K562 (cell line): ENCODE data around the gene KIRREL1. TPM values are rescaled to one million over a fixed set of nuclear protein-coding genes. Genes with fewer than 3 reads are reported as not detected.
A peak's percentile ranks its signal among the peaks of the same experiment; 100 is the strongest.

Experiments used
- ATAC-seq: fragments of 200-7000 bp; cut with Tn5 transposase; 3 replicates; pipeline ENCODE4 v1.9.1; 2020; ENCODE audit warnings: moderate library complexity
- BruUV-seq: library from RNA; stranded (reverse); fragments of 400-500 nt; replicated peaks from 2 replicates; lab custom pipeline; 2021; lab: Mats Ljungman, UMichigan
- CTCF ChIA-PET: fragments of 300-600 bp; formaldehyde crosslinking; extraction: SDS; loops from one replicate; lab custom pipeline; 2021; ENCODE audit warnings: low intra/inter-chr PET ratio; lab: Yijun Ruan, JAX
- POLR2A ChIA-PET: fragments of 300-600, 350-650 bp; sonication (Branson Sonifier 250); formaldehyde crosslinking; extraction: SDS; loops from one replicate; lab custom pipeline; 2021; ENCODE audit warnings: antibody characterized with exemption, inconsistent platforms; lab: Yijun Ruan, JAX
- DNase-seq, 4 experiments: peaks; one replicate each; pipeline versions ENCODE4 v3.0.0 to v3.0.0-alpha.2; 2011 to 2018; ENCODE audit warnings: low spot score in 3 of 4, mixed read lengths in 3 of 4; ENCODE audit errors: extremely low read depth in 1 of 4
- FAIRE-seq: peaks from 2 replicates; lab custom pipeline; 2011; peaks lifted over from hg19 to GRCh38; lab: Jason Lieb, UNC
- H2AFZ ChIP-seq: 2 replicates; pipeline ENCODE4 v1.6.0; 2011; ENCODE audit warnings: low read depth, low read length, control low read depth, inconsistent platforms
- H3K27ac ChIP-seq: fragments of 200-600 bp; 3 replicates; pipeline ENCODE4 v1.8.0; 2011; ENCODE audit warnings: low read depth, mild to moderate bottlenecking, control low read depth, inconsistent platforms, low read length, moderate library complexity, mixed read lengths; ENCODE audit errors: extremely low read depth
- H3K27me3 ChIP-seq, 2 experiments: fragments of 300-600 bp in 1 of 2; 2 replicates in 1 of 2; 3 replicates in 1 of 2; pipeline versions ENCODE4 v1.6.0 to v1.8.0; 2011; ENCODE audit warnings: inconsistent platforms in 2 of 2, low read length in 2 of 2, mild to moderate bottlenecking in 1 of 2, mixed read lengths in 1 of 2, moderate library complexity in 1 of 2; ENCODE audit not compliant: control insufficient read depth in 2 of 2, insufficient read depth in 2 of 2
- H3K36me3 ChIP-seq: fragments of 300-600 bp; 3 replicates; pipeline ENCODE4 v1.8.0; 2011; ENCODE audit warnings: mild to moderate bottlenecking, low read length, inconsistent platforms; ENCODE audit not compliant: control insufficient read depth, insufficient read depth
- H3K4me1 ChIP-seq, 2 experiments: fragments of 200-600 bp in 1 of 2; replicated peaks in 1 of 2; 2 replicates in 1 of 2; 3 replicates in 1 of 2; pipeline versions ENCODE4 v1.5.1 to v1.8.0; 2011; ENCODE audit warnings: inconsistent platforms in 2 of 2, low read length in 2 of 2, mild to moderate bottlenecking in 1 of 2, mixed read lengths in 1 of 2, moderate library complexity in 1 of 2; ENCODE audit not compliant: control insufficient read depth in 2 of 2, insufficient read depth in 2 of 2
- H3K4me2 ChIP-seq: 2 replicates; pipeline ENCODE4 v1.6.1; 2011; ENCODE audit warnings: low read length, control low read depth, inconsistent platforms, mixed read lengths; ENCODE audit not compliant: insufficient read depth
- H3K4me3 ChIP-seq: fragments of 200-600 bp; sonication (generic), shearing (Covaris generic); 2 replicates; pipeline ENCODE4 v1.5.1; 2016; ENCODE audit warnings: control low read depth, inconsistent platforms
- H3K79me2 ChIP-seq: fragments of 200-600 bp; 3 replicates; pipeline ENCODE4 v1.8.0; 2011; ENCODE audit warnings: low read length, inconsistent platforms; ENCODE audit not compliant: control insufficient read depth, insufficient read depth
- H3K9ac ChIP-seq, 2 experiments: 2 replicates each; pipeline versions ENCODE4 v1.6.0 to v1.6.1; 2011; ENCODE audit warnings: low read depth in 2 of 2, low read length in 2 of 2, control low read depth in 1 of 2, inconsistent platforms in 1 of 2, mild to moderate bottlenecking in 1 of 2, mixed read lengths in 1 of 2; ENCODE audit not compliant: insufficient read depth in 1 of 2
- H3K9me1 ChIP-seq: one replicate; pipeline ENCODE4 v1.6.0; 2011; ENCODE audit warnings: inconsistent platforms, mild to moderate bottlenecking, low read length, moderate library complexity; ENCODE audit not compliant: control insufficient read depth, insufficient read depth
- H3K9me3 ChIP-seq: replicated peaks from 2 replicates; pipeline ENCODE4 v1.5.1; 2011; ENCODE audit warnings: low read depth, low read length, inconsistent platforms; ENCODE audit not compliant: control insufficient read depth, insufficient read depth
- H4K20me1 ChIP-seq: replicated peaks from 2 replicates; pipeline ENCODE4 v1.6.1; 2011; ENCODE audit warnings: low read length, inconsistent platforms, mixed read lengths; ENCODE audit not compliant: control insufficient read depth, insufficient read depth
- BCL6 ChIP-seq: fragments of 250-450 bp; sonication (Bioruptor Pico); IDR thresholded peaks from 2 replicates; pipeline ENCODE4 v1.4.0; 2020
- BDP1 ChIP-seq: IDR thresholded peaks from 3 replicates; pipeline ENCODE4 v1.6.1; 2011; ENCODE audit not compliant: insufficient read length, insufficient read depth
- COPS2 ChIP-seq: fragments of 450-650 bp; conservative IDR thresholded peaks from 2 replicates; pipeline ENCODE4 v1.6.1; 2016; ENCODE audit warnings: mild to moderate bottlenecking, moderate library complexity
- CREM ChIP-seq: IDR thresholded peaks from 2 replicates; pipeline ENCODE4 v1.6.1; 2014; ENCODE audit warnings: antibody characterized with exemption, low read depth
- CTCF ChIP-seq, 3 experiments: IDR thresholded peaks in 2 of 3; conservative IDR thresholded peaks in 1 of 3; 2 replicates each; pipeline ENCODE4 v1.5.1; 2011 to 2012; ENCODE audit warnings: low read length in 3 of 3, mild to moderate bottlenecking in 3 of 3, control low read depth in 2 of 3, improper control_type of control experiment in 1 of 3, inconsistent platforms in 1 of 3, low read depth in 1 of 3, mixed read lengths in 1 of 3, moderate library complexity in 1 of 3; ENCODE audit not compliant: insufficient read depth in 2 of 3
- FOSL1 ChIP-seq: fragments of 200-800 bp; sonication (Bioruptor generic); conservative IDR thresholded peaks from 2 replicates; pipeline ENCODE4 v1.6.1; 2016; ENCODE audit warnings: missing genetic modification characterization, missing compliant biosample characterization
- HEY1 ChIP-seq: fragments of 250-450 bp; sonication (Bioruptor Pico); IDR thresholded peaks from 2 replicates; pipeline ENCODE4 v1.5.0; 2020; ENCODE audit warnings: mild to moderate bottlenecking, moderate library complexity, borderline replicate concordance
- JUN ChIP-seq, 2 experiments: sonication (generic) in 1 of 2; formaldehyde crosslinking in 1 of 2; IDR thresholded peaks; 2 replicates each; pipeline versions ENCODE4 v1.6.1 to v1.8.0; 2012 to 2022; ENCODE audit warnings: borderline replicate concordance in 2 of 2, mild to moderate bottlenecking in 2 of 2, improper control_type of control experiment in 1 of 2, low read depth in 1 of 2, low read length in 1 of 2, missing genetic modification reagents in 1 of 2
- MECOM ChIP-seq: fragments of 250-450 bp; sonication (Bioruptor Pico); IDR thresholded peaks from 2 replicates; pipeline ENCODE4 v1.8.0; 2022; ENCODE audit warnings: inconsistent platforms
- MXD1 ChIP-seq: fragments of 250-450 bp; sonication (Bioruptor Pico); IDR thresholded peaks from 2 replicates; pipeline ENCODE4 v1.8.0; 2021; ENCODE audit warnings: borderline replicate concordance, mild to moderate bottlenecking, moderate library complexity; ENCODE audit not compliant: poor library complexity, severe bottlenecking
- NFYB ChIP-seq: IDR thresholded peaks from 2 replicates; pipeline ENCODE4 v1.6.1; 2011; ENCODE audit warnings: mild to moderate bottlenecking, moderate library complexity; ENCODE audit not compliant: insufficient read length; ENCODE audit errors: extremely low read depth
- NR3C1 ChIP-seq: sonication (generic); formaldehyde crosslinking; IDR thresholded peaks from 2 replicates; pipeline ENCODE4 v1.8.1; 2022; ENCODE audit warnings: missing genetic modification reagents
- PHB2 ChIP-seq: fragments of 450-650 bp; IDR thresholded peaks from 2 replicates; pipeline ENCODE4 v1.6.1; 2017; ENCODE audit warnings: low read depth
- POU5F1 ChIP-seq: fragments of 150-350 bp; IDR thresholded peaks from 2 replicates; pipeline ENCODE4 v1.6.1; 2014; ENCODE audit warnings: borderline replicate concordance, low read length, low read depth, mild to moderate bottlenecking; ENCODE audit not compliant: partially characterized antibody
- SUPT5H ChIP-seq: fragments of 450-650 bp; IDR thresholded peaks from 2 replicates; pipeline ENCODE4 v1.6.1; 2016
- TAF1 ChIP-seq: IDR thresholded peaks from 2 replicates; pipeline ENCODE4 v1.6.1; 2011; ENCODE audit warnings: mild to moderate bottlenecking, low read length, moderate library complexity; ENCODE audit not compliant: insufficient read depth, control insufficient read depth, severe bottlenecking; ENCODE audit errors: extremely low read depth
- U2AF2 ChIP-seq: fragments of 200-400 bp; formaldehyde crosslinking; optimal IDR thresholded peaks from 2 replicates; pipeline ENCODE3; 2017; ENCODE audit warnings: low read depth, mild to moderate bottlenecking, low read length
- ZBTB1 ChIP-seq: sonication (generic); formaldehyde crosslinking; IDR thresholded peaks from 2 replicates; pipeline ENCODE4 v1.8.1; 2023; ENCODE audit warnings: missing genetic modification reagents, low read depth, mild to moderate bottlenecking, borderline replicate concordance
- ZEB2 ChIP-seq: fragments of 450-650 bp; IDR thresholded peaks from 2 replicates; pipeline ENCODE4 v1.6.1; 2016
- ZFP36 ChIP-seq: fragments of 150-350 bp; IDR thresholded peaks from 2 replicates; pipeline ENCODE4 v1.6.1; 2018; ENCODE audit warnings: low read length, low read depth; ENCODE audit not compliant: partially characterized antibody
- ZNF445 ChIP-seq: fragments of 250-450 bp; sonication (Bioruptor Pico); IDR thresholded peaks from 2 replicates; pipeline ENCODE4 v1.4.0; 2020; ENCODE audit warnings: low read depth, mild to moderate bottlenecking, moderate library complexity
- WGBS: fragments of 100-300 bp; shearing (Covaris generic); methylation state at CpG from one replicate; pipeline ENCODE4 v1.1.6; 2016; ENCODE audit warnings: low coverage, mixed read lengths; ENCODE audit not compliant: insufficient coverage; ENCODE audit errors: missing lambda C conversion rate; 5-methylcytosine and 5-hydroxymethylcytosine counted together
- in situ Hi-C: fragments of 300-500 bp; cut with MboI; formaldehyde crosslinking; loops from 4 replicates; pipeline ENCODE4 v1.15.0; 2018; ENCODE audit warnings: inconsistent platforms, mixed read lengths
- intact Hi-C: fragments of 100-400 bp; cut with micrococcal nuclease; formaldehyde crosslinking; loops from 2 replicates; pipeline ENCODE4 v1.14.2; 2022
- polyA plus RNA-seq, 8 experiments: library from polyadenylated mRNA; depleted of rRNA in 4 of 8; stranded (reverse) in 5 of 8; unstranded in 3 of 8; fragments of >200 nt; fragmentation: Nextera tagmentation in 2 of 8; fragmentation: Illumina TruSeq in 1 of 8; extraction: Ambion mirVana in 2 of 8; extraction: Trizol in 1 of 8; gene quantifications; 2 replicates each; pipeline versions ENCODE4 v1.2.1 to v1.2.3, GENCODE V29; 2011 to 2014; ENCODE audit warnings: inconsistent platforms in 1 of 8, missing spikeins in 1 of 8
- total RNA-seq, 7 experiments: library from RNA; depleted of rRNA in 6 of 7; stranded (reverse); fragments of >200 nt in 6 of 7; fragmentation: Illumina TruSeq in 2 of 7; extraction: Trizol in 2 of 7; gene quantifications; 2 replicates each; pipeline versions ENCODE4 v1.2.1 to v1.2.3, GENCODE V29; 2011 to 2021; ENCODE audit warnings: low replicate concordance in 1 of 7

KIRREL1 gene
- total and polyA plus RNA-seq, 9 of the 15 experiments (the other 6 are each of a cell fraction or from before 2014, with no cell fraction given), result under 0.01 to 0.22 (median 0.03) TPM; not detected in 3

- Histone ChIP-seq H3K4me2 (no peak overlapping the region; the same call in 1 of the 2 replicates), H3K4me1 (peaks cover 0 to 4% of the 10 kb centered on the region in 2 experiments; a peak in 1 of 5 replicates), H3K27ac (no peak overlapping the region; the same call in 2 of the 3 replicates), H3K9ac (no peak overlapping the region), H3K9me3 (no peaks in the 10 kb centered on the region), H4K20me1 (no peaks in the 10 kb centered on the region), H3K79me2 (no peaks in the 10 kb centered on the region), H3K27me3 (no peaks in the 10 kb centered on the region; a peak in 1 of 5 replicates), H3K9me1 (no peaks in the 10 kb centered on the region), H3K4me3 (no peak overlapping the region), H3K36me3 (no peaks in the 10 kb centered on the region), H2AFZ (no peak overlapping the region)
- POLR2A ChIA-PET, result interaction anchor here (0.6 kb wide), 1 partner anchor 110 kb away, joined by 3 read pairs; no protein-coding TSS in a partner anchor
- ATAC-seq (no peak), DNase-seq (peak in 1 of 4 experiments; percentile 5), FAIRE-seq (no peak)
- in situ Hi-C loops (no loop called here), intact Hi-C loops (no loop called here)
- no TSS peak for BruUV-seq
- CTCF ChIA-PET, result no interaction called here
- 0% methylated on average over 1 of the region's 1 CpG for WGBS
- TF ChIP-seq POU5F1 (no peak), JUN (IDR thresholded peaks at IDR 0.05; ENCODE audit: borderline replicate concordance, low read depth, low read length) (no peak), JUN (CRISPR knock-in tag; IDR thresholded peaks at IDR 0.05; ENCODE audit: borderline replicate concordance) (no peak), NR3C1 (CRISPR knock-in tag) (no peak), MXD1 (no peak), ZBTB1 (CRISPR knock-in tag) (no peak), HEY1 (CRISPR knock-in tag) (no peak), SUPT5H (no peak), FOSL1 (peak; percentile 87), PHB2 (no peak), U2AF2 (no peak), TAF1 (no peak), COPS2 (no peak), ZEB2 (no peak), BCL6 (CRISPR knock-in tag) (no peak), ZFP36 (peak; percentile 62), CREM (peak; percentile 61), BDP1 (no peak), MECOM (no peak), ZNF445 (CRISPR knock-in tag) (no peak), CTCF (IDR thresholded peaks at IDR 0.05 in 2 of 3, conservative IDR thresholded peaks at IDR 0.05 in 1 of 3; ENCODE audit: insufficient read depth in 2 of 3, low read depth in 1 of 3, low read length in 3 of 3) (no peak), NFYB (no peak)
Observed at GRCh38 chr1:158101927-158102326, 108.5 kb downstream of the KIRREL1 start.
